HFF-Myc (cell line): ENCODE results near the gene RALY.
"Not testable (repeated sequence)": the region's sequence is repeated elsewhere in the genome, so short reads cannot be mapped to it uniquely, and the experiment has no call there.

Experiments used
- DNase-seq: peaks from one replicate; pipeline ENCODE4 v3.0.0-alpha.2; 2011; ENCODE audit warnings: low read depth; ENCODE audit errors: extremely low read depth
- H3K4me3 ChIP-seq: replicated peaks from 2 replicates; pipeline ENCODE4 v1.5.1; 2011; ENCODE audit warnings: low read depth, mild to moderate bottlenecking, control low read depth, low read length
- TF ChIP-seq, protein P1 (sequence below): IDR thresholded peaks from 2 replicates; pipeline ENCODE4 v1.5.1; 2012; ENCODE audit warnings: mild to moderate bottlenecking, low read depth, low read length, control low read depth; ENCODE audit errors: missing control alignments

The RALY gene

DNA sequence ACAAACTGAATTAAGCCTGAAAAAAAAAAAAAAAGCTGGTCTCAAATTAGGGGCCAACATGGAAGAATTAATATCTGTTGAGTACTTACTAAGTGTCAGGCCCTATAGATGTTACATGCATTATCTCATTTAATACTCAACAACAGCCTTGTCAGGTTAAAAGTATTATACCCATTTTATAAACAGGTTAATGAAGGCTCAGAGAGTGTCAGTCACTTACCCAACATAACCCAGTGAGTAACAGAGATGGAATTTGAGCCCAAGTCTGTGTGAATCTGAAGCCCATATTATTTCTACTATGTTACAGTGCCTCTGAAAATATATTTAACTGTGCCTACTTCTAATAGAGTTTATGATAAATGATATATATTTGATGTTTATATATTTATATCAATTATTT, 129.6 kb downstream of the RALY start:
- TF ChIP-seq, protein P1, sequence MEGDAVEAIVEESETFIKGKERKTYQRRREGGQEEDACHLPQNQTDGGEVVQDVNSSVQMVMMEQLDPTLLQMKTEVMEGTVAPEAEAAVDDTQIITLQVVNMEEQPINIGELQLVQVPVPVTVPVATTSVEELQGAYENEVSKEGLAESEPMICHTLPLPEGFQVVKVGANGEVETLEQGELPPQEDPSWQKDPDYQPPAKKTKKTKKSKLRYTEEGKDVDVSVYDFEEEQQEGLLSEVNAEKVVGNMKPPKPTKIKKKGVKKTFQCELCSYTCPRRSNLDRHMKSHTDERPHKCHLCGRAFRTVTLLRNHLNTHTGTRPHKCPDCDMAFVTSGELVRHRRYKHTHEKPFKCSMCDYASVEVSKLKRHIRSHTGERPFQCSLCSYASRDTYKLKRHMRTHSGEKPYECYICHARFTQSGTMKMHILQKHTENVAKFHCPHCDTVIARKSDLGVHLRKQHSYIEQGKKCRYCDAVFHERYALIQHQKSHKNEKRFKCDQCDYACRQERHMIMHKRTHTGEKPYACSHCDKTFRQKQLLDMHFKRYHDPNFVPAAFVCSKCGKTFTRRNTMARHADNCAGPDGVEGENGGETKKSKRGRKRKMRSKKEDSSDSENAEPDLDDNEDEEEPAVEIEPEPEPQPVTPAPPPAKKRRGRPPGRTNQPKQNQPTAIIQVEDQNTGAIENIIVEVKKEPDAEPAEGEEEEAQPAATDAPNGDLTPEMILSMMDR: no peak
- no peak overlapping the region for H3K4me3 ChIP-seq
- no peak for DNase-seq

DNA sequence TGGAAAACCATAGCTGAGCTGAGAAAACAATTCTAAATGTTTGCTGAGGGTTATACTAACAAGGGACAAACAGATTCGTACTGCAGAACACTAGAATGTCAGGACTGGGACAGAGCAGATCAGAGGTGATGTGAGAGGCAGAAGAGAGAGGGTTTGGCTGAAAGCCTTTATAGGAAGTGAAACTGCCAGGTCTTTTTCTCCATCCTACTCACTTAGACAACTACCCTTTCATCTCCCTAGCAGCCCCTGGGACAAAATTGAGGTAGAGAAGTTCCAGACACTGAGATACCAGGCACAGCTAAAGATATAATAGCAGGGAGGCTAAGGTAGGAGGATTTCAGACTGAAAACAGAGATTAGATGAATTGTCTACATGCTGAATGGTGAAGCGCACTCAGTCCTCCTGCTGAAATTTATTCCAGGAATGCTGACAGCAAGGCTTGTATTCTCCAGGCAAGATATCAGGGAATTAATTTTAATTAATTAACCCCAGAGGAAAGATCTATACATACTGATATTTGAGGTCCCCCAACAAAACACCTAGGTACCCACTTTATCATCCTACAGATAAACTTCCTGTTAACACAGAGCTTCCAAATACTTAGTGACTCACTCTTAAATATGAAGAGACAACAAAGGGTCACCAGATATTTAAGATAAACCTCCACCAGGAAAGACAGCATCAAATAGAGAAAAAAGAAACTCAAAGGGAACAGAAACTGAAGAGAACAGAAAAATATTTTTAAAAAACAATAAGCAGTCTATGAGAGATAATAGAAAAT, 130.9 kb downstream of the RALY start:
- TF ChIP-seq, protein P1: no peak
- H3K4me3 ChIP-seq: no peak overlapping the region
- no peak for DNase-seq

DNA sequence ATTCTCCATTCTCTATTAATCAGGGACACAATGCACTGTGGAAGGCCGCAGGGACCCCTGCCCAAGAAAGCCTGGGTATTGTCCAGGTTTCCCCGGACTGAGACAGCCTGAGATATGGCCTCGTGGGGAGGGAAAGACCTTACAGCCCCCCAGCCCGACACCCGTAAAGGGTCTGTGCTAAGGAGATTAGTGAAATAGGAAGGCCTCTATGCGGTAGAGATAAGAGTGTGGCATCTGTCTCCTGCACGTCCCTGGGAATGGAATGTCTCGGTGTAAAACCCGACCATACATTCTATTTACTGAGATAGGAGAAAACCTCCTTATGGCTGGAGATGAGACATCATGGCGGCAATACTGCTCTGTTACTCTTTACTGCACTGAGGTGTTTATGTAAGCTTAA, 134.1 kb downstream of the RALY start:
- DNase-seq: no peak
- TF ChIP-seq, protein P1: no peak
- H3K4me3 ChIP-seq: no peak overlapping the region

DNA sequence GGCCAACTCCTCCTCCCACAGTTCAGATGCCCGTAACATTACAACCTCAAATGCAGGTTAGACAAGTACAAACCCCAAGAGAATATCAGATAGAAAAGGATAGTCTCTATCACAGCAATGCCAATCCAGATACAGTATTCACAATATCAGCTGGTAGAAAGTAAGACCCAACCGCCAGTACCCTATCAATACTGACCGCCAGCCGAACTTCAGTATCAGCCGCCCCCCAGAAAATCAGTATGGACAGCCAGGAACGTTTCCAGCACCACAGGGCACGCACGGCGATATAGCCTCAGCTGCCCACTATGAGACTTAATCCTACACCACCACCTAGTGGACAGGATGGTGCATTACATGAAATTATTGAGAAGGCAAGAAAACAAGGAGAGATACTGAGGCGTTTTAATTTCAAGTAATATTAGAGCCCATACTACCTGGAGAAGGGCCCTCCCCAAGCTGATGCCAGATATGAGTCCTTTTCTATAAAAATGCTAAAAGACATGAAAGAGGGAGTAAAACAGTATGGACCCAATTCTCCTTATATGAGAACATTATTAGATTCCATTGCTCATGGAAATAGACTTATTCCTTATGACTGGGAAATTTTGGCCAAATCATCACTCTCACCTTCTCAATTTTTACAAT, 135.9 kb downstream of the RALY start:
- TF ChIP-seq, protein P1: peak; percentile 73
- H3K4me3 ChIP-seq: no peak overlapping the region
- DNase-seq: peak; percentile 44

DNA sequence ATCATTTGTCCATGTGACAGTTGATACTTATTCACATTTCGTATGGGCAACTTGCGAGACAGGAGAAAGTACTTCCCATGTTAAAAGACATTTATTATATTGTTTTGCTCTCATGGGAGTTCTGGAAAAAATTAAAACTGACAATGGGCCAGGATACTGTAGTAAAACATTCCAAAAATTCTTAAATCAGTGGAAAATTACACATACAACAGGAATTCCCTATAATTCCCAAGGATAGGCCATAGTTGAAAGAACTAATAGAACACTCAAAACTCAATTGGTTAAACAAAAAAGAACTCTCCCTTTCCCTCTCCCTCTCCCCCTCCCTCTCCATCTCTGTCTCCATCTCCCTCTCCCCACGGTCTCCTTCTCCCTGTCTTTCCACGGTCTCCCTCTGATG, 137.8 kb downstream of the RALY start:
- DNase-seq: no peak
- no peak overlapping the region for H3K4me3 ChIP-seq
- TF ChIP-seq, protein P1: no peak

DNA sequence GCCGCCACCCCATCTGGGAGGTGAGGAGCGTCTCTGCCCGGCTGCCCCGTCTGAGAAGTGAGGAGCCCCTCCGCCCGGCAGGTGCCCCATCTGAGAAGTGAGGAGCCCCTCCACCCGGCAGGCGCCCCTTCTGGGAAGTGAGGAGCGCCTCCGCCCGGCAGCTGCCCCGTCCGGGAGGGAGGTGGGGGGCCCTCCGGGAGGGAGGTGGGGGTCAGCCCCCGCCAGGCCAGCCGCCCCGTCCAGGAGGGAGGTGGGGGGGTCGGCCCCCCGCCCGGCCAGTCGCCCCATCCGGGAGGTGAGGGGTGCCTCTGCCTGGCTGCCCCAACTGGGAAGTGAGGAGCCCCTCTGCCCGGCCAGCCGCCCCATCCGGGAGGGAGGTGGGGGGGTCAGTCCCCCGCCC, 138.8 kb downstream of the RALY start:
- DNase-seq: not testable (repeated sequence)

DNA sequence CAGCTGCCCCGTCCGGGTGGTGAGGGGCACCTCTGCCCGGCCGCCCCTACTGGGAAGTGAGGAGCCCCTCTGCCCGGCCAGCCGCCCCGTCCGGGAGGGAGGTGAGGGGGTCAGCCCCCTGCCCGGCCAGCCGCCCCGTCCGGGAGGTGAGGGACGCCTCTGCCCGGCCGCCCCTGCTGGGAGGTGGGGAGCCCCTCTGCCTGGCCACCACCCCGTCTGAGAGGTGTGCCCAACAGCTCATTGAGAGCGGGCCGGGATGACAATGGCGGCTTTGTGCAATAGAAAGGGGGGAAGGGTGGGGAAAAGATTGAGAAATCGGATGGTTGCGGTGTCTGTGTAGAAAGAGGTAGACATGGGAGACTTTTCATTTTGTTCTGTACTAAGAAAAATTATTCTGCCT, 139.2 kb downstream of the RALY start:
- not testable (repeated sequence) for H3K4me3 ChIP-seq, DNase-seq

More for the DNA sequence above, 138.8 kb downstream of the RALY start:
- H3K4me3 ChIP-seq: not testable (repeated sequence)

DNA sequence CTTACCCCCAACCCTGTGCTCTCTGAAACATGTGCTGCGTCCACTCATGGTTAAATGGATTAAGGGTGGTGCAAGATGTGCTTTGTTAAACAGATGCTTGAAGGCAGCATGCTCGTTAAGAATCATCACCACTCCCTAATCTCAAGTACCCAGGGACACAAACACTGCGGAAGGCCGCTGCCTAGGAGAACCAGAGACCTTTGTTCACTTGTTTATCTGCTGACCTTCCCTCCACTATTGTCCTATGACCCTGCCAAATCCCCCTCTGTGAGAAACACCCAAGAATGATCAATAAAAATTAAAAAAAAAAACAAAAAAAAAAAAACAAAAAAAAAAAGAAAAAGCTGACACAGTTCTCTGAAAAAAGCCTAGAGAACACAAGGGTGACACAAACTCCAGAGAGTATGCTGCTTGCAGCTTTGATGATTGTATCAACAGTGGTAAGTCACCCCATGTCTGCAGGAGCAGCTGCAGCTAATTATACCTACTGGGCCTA, 139.7 kb downstream of the RALY start:
- not testable (repeated sequence) for DNase-seq, H3K4me3 ChIP-seq
